Measurements from ENCODE around the gene AKIRIN1.
"Not testable (repeated sequence)": the region's sequence is repeated elsewhere in the genome, so short reads cannot be mapped to it uniquely, and the experiment has no call there.

The AKIRIN1 gene

DNA sequence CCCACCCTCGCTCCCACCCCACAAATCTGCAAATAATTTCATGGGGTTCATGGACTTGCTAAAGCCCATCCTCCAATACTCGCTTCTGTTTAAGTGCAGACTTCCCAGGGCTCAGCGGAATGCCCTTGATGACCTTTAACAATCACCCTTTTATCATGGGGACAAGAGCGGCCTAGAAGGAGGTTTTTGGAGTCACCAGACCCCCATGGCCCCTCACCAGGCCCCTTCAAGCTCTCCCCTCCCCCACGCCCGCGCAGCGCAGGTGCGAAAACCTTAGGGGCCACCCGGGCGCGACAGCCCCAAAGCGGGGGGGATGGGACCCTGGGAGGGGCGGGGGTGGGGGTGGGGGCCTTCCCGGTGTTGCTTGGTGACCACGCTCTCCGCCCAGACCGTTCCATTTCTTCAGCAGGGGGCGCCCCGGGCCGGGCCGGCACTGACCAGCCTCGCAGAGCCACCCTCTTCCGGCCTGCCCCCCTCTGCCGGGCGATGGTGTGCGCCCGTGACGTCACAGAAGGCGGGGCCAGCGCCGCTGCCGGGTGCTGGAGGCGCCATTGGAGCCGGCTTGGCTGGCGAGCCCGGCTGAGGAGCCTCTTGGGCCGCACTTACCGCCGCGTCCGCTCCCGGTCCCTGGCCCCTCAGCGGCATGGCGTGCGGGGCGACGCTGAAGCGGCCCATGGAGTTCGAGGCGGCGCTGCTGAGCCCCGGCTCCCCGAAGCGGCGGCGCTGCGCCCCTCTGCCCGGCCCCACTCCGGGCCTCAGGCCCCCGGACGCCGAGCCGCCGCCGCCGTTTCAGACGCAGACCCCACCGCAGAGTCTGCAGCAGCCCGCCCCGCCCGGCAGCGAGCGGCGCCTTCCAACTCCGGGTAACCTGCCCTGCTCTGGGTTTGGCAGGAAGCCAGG is at the start of gene AKIRIN1:
Gene AKIRIN1 (plus strand): TSS at position 539 of the 900 bp plus-strand sequence. CDS start 105 bp downstream, at position 644.
- DNase-seq: peak; percentile 89 to 94

DNA sequence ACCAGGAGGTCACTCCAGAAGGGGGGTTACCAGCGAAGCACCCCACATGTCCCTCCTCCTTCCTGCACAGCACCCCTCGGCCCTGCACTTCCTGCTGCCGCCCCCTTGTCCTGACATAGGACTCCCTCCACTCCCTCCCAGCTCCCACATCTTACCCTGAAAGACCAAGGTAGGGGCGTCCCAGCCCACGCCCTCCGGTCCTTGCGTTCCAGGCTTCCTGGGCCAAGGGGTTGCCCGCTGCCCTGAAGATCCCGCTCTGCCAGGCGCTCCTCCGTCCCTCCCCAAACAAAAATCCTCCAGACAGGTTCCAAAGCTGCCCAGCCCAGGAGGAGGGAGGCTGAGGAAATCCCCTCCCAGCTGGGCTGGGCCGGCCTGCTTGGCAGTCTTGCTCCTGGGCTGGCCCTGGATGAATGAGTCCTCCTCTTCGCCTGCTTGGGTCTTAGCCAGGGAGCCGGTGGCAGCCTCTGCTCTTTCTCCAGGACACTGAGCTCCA is 49.5 kb upstream of the AKIRIN1 start, which contains the start of gene RHBDL2:
Gene RHBDL2 (minus strand): TSS at position 304 of the 493 bp plus-strand sequence. CDS start 22,618 bp downstream, outside the sequence.
- DNase-seq: no peak

DNA sequence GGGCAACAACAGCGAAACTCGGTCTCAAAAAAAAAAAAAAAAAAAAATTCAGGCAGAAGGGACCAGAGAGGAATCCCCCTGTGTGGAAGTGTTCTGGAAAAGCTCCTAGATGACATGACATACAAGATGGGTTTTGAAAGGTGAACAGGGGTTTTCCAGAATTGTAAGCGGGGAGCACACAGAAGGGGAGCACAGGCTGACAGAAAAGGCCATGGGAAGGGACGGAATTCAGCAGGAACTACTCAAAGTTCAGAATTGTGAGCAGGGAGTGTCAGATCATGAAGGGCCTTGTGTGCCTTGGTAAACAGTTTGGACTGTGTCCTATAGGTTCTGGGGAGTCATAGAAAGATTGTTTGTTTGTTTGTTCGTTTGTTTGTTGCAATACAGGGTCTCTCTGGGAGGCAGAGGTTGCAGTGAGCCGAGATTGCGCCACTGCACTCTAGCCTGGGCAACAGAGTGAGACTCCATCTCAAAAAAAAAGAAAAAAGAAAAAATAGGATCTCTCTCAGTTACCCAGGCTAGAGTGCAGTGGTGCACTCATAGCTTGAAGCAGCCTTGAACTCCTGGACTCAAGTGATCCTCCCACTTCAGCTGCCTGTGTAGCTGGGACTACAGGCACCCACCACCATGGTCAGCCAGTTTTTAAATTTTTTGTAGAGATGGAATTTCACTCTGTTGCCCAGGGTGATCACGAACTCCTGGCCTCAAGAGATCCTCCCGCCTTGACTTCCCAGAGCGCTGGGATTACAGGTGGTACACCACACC is 48.2 kb upstream of the AKIRIN1 start:
- DNase-seq: no peak

DNA sequence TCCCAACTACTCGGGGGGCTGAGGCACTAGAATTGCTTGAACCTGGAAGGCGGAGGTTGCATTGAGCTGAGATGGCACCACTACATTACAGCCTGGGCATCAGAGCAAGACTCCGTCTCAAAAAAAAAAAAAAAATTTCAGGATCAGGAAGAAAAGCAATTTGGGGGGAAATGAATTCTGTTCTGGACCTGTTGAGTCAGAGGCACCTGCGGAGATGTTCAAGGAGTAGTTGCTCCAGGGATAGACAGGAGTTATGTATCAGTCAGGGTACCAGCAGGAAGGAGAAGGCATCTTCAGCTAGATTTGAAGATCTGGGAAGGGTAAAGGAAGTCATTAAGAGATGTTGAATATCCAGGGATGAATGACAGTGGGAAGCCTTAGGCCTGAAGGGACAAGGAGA is 46.5 kb upstream of the AKIRIN1 start:
- DNase-seq: no peak

DNA sequence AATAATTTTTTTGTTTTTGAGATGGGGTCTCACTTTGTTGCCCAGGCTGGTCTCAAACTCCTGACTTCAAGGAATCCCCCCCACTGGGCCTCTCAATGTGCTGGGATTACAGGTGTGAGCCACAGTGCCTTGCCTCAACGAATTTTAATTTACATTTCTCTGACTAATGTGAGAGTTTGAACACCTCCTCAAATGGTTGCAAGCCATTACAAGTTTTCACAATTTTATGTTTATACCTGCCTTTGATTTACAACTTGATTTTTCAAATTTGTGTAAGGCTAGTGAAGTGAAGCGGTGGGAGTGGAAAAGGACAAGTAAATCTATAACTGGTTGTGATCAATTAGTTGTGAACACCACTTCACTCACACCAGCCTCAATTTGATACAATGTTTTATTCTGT is 40.5 kb upstream of the AKIRIN1 start:
- no peak for DNase-seq

DNA sequence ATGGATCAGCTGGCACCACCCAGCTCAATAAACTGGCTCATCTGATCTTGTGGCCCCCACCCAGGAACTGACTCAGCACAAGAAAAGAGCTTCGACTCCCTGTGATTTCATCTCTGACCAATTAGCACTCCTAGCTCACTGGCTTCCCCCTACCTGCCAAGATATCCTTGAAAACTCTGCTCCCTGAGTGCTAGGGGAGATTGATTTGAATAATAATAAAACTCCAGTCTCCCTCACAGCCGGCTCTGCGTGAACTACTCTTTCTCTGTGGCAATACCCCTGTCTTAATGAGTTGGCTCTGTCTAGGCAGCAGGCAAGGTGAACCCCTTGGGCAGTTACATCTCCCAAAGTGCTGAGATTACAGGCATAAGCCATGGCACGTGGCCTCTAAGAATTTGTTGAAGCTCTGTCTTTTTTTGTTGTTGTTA is 37.6 kb upstream of the AKIRIN1 start:
- DNase-seq: no peak

DNA sequence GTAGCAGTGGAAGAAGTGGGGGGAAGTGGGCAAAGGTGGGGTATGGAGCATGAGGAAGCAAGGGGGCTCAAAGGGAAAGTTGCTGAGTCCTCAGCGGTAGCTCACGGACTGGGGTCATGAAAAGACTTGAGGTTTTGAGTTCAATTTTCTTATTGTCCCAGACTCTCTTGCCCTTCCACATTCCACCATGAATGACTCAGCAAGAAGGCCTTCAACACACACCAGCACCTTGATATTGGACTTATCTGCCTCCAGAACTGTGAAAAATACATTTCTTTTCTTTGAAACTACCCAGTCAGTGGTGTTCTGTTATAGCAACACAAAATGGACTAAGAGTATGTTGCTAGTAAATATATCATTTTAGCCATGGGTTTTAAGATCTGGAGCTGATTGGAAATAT is 32.1 kb upstream of the AKIRIN1 start:
- DNase-seq: no peak

DNA sequence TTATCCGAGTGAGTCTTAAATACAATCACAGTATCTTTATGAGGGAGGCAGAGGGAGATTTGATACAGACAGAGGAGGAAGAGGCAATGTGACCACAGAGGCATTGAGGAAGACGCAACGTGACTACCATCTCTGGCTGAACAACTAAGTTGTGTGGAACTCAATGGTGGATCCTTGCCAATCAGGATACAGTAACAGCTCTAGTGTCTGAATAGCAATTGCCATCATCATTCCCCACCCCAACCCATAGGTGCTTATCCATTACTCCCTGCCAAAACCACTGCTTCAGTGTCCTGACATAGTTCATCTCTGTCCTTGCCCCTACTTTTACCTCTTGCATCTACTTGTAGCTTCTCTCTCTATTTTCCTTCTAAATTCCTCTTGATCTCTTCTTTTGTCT is 29.0 kb upstream of the AKIRIN1 start:
- DNase-seq: no peak

DNA sequence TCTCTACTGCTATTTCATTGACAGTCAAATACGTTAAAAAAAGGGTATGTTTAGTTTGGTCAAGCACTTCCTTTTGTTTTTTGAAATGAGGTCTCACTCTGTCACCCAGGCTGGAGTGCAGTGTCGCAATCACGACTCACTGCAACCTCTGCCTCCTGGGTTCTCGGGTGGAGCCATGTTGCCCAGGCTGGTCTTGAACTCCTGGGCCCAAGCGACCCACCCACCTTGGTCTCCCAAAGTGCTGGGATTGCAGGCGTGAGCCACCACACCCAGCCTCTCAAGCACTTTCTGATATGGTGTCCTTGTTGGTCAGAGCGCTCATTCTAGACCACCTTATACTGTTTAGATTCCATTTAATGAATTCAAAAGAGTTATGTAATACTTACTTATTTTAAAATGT is 28.5 kb upstream of the AKIRIN1 start:
- no peak for DNase-seq

DNA sequence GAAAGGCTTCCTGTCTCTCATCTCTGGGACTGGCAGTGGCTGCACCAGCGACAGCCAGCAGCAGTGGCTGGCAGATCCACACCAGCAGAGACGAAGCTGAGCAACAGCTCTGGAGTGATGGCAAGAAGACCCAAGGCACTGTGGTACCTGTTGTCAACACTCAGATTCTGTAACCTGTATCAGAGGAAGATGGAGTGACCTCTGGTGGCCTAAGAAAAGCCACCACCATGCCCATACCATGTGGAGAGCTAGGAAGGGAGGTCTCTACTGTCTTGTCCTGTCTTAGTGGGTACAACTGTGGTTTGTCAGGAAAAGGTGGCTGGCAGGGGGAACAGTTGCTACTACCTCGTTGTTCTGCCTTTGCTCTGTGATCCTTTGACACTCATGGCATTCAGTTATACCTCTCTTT is 26.9 kb upstream of the AKIRIN1 start:
- no peak for DNase-seq

DNA sequence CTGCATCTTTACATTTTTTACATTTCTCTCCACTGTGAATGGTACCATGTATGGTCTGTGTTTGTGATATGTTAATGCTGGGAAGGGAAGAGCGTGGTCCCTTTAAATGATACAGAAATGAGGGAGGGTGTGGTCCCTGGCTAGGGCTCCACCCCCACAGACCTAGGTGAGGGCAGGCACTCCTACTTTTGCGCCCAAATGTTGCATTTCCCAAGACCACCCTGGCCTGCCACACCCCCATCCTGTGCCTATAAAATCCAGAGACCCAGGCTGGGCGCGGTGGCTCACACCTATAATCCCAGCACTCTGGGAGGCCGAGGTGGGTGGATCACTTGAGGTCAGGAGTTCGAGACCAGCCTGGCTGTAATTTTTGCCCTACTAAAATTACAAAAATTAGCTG is 17.9 kb upstream of the AKIRIN1 start:
- not testable (repeated sequence) for DNase-seq

DNA sequence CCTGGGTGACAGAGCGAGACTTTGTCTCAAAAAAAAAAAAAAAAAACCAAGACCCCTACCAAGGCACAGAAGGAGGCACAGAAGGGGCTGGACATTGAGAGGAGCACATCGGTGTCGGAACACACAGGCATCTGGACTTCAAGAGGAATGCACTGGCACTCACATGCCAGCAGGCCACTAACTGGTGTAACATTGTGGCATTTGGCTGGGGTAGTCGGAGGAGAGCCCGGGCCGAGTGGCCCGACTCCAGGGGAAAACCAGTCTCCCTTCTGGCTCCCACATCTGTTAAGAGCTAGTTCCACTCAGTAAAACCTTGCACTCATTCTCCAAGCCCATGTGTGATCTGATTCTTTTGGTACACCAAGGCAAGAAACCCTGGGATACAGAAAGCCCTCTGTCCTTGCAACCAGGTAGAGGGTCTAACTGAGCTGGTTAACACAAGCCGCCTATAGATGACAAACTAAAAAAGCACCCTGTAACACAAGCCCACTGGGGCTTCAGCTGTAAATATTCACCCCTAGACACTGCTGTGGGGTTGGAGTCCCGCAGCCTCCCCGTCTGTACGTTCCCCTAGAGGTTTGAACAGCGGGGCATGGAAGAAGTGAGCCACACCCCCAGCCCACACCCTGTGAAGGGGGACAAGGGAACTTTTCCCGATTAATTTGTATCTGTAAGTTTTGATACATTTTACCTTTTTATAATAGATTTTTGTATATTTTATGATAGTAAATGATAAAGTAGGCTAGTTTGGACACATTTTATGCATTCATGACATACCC is 17.2 kb upstream of the AKIRIN1 start:
- DNase-seq: no peak

DNA sequence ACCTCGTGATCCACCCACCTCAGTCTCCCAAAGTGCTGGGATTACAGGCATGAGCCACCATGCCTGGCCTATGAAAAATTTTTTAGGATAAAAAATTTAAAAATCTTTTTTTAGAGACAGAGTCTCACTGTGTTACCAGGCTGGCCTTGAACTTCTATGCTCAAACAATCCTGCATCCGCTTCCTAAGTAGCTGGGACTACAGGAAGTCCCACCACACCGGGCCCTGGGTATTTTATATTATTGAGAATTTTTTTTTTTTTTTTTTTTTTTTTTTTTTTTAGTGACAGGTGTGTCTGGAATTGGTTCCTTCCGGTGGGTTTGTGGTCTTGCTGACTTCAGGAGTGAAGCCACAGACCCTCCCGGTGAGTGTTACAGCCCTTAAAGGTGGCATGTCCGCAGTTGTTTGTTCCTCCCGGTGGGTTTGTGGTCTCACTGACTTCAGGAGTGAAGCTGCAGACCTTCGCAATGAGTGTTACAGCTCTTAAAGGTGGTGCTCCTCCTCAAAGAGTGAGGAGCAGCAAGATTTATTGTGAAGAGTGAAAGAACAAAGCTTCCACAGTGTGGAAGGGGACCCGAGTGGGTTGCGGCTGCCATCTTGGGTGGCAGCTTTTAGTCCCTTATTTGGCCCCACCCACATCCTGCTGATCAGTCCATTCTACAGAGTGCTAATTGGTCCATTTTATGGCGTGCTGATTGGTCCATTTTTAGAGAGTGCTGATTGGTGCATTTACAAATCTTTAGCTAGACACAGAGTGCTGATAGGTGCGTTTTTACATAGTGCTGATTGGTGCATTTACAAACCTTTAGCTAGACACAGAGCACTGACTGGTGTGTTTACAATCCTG is 13.5 kb upstream of the AKIRIN1 start:
- DNase-seq: not testable (repeated sequence)

DNA sequence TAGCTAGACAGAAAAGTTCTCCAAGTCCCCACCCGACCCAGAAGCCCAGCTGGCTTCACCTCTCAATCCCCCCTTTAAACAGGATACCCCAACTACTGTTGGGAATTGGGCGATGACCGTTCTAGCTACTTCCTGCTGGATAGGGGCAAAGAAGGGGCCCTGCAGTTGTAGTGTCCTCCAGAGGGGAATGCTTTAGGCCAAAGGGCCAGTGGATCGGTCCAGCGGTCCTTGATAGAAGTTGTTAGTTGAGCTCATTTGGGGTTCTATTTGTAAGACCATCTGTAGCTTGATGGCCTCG is 12.9 kb upstream of the AKIRIN1 start:
- DNase-seq: not testable (repeated sequence)

GRCh38 chr1:38979380-38979779 is 11.7 kb upstream of the AKIRIN1 start:
- DNase-seq: not testable (repeated sequence)

DNA sequence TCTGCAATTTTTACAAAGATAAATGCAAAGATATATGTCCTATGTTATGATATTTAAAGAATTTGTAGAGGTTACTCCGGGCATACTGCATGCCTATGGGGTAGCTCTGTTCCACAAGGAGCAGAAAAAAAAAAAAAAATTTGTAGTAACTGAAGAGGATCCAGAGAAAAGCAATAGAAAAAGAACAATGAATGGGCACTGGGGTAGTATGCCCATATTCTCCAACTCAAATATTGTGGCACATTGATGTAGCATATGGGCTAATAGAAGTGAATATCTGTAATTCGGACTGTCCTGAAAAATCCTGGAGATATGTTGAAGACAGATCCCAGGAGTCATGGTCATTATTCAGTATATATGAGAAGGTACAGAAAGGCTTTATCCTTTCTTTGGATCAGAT is 1.1 kb upstream of the AKIRIN1 start:
- no peak for DNase-seq

GRCh38 chr1:38990386-38990737 is 714 bp upstream of the AKIRIN1 start:
- DNase-seq: no peak

DNA sequence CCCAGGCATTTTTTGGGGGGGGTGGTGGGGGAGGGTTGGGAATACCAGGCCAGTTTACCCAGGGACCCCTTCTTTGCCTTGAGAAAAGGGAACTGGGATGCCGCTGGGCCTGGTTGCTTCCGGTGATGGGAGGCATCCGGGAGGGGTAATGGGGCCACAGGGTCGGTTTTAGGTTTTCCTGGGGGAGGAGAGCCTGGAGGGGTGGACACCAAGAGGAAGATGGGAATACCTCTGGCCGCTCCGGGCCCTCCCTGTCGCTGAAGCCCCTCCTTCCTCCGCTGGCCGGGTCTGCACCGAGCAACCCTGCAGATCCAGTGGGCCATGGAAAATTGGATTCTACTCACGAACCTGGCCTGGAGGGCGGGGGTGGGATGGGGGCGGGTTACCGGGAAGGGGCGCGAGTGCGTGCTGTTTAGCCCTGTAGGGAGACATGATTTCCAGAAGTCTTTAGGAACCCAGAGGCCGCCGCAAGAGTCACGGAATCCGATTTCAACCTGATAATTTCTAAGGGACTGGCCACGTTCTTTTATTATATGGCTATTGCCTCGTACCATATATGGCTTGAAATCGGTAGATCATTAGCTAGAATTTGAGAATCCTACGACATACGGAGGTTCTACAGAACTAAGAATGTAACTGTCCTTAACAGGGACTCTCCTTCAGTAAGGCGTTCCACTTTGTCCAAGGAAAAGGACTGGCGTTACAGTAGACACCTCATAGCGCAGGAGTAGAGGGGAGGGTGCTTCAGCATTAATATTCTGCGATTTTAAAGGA is 749 bp downstream of the AKIRIN1 start:
- DNase-seq: no peak

DNA sequence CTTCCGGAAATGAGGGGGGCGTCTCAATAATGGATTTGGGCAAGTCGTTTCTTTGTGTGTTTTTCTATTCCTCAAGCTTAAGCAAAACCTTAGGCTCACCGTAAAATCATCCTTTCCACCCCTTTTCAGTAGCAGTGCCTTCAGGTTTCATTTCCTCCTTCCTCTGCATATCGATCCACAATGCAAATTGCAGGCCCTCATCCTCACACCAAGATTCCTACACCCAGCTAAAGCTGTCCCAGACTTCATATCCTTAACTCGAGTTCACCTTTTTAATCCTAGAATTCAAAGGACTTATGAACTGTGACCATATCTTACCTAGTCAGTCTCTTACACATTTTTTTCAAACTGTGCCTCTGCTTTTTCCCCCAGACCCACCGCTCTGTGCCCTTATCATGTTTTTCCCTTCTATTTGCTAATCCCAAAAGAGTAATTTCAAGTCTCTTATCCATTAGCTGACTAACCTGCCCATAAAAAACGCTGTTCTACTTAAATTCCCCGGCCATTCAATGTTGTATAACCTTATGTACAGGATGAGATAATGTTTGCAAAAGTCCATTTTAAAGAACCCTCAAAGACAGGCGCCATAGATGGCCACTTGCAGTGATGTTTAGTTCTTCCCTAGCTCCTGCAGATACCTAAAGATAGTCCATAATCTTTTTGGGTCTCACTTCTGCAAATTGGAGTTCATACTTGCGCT is 1.5 kb downstream of the AKIRIN1 start:
- no peak for DNase-seq

- no peak for DNase-seq
Measured at GRCh38 chr1:38994196-38994595, 3.1 kb downstream of the AKIRIN1 start.
